HL-60/S4 treated with retinoic acid at 250 ng/mL for 4 days and 3 days (cell line): Measurements from ENCODE around the gene CSF1R.

Experiments used
- in situ Hi-C: fragments of 300-500 bp; cut with MboI; formaldehyde crosslinking; loops from 2 replicates; pipeline ENCODE4 v1.7.0; 2022; ENCODE audit warnings: low sequenced_read_pairs

CSF1R gene

GRCh38 chr5:150085950-150086715 lies at the start of gene CSF1R:
Gene CSF1R (minus strand): TSS chr5:150086554. CDS start chr5:150086427, 127 bp downstream.
- in situ Hi-C loops = no loop called here

DNA sequence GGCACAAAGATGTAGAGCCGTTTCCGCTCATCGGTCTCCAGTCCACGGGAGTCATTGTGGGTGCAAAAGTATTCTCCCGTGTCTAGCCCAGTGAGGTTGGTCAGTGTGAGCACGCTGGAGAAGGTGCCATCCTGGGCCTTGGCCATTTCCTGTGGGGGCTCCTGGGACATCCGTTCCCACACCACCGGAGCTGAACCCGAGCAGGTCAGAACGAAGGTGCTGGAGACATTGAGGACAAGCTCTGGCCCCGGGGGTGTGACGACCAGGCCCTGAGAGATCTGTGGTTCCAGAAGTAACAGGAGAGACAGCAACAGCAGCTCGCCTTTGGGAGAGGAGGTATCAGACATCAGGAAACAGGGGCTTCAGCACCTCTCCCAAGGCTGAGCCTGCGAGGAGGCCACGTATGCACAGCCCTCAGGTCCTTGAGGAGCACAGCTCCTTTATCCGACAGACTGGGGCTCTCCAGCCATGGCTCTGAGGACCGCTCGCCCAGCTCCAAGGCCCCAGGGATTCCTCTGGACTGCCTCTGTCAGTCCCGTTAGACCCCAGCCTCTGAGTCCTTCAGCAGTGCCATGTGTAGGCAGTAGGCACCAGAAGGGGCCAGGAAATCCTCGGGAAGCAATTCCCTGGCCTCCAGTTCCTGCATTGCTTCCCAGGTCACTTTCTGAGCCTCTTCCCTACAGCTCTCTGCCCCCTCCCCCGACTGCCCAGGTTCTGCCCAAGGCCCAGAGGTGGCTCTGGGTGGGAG lies 49.4 kb upstream of the CSF1R start:
- in situ Hi-C loops = no loop called here

- in situ Hi-C loops = no loop called here
These were observed 47.8 kb upstream of the CSF1R start for GRCh38 chr5:150134198-150134588.

GRCh38 chr5:150133581-150134197 lies 47.3 kb upstream of the CSF1R start:
- in situ Hi-C loops = no loop called here

DNA sequence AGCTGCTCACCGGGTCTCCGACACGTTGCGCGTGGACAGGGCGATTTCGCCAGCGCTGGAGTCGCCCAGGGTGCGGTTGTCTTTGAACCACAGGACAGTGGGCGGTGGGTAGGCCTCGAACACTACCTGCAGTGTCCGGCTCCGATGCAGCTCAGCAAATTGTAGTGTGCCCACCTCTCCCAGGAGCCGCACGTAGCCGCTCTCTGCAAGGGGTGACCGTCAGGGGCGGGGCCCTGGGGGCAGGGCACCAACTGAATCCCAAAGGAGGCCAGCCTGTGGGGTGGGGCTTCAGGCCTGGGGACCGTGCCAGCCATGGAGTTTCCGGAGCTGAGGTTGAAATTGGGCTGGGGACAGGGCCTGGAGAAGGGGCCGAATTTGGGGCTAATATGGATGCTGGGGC lies 46.4 kb upstream of the CSF1R start:
- in situ Hi-C loops = no loop called here

- in situ Hi-C loops = no loop called here
These were observed 45.8 kb upstream of the CSF1R start for GRCh38 chr5:150131978-150132694.

DNA sequence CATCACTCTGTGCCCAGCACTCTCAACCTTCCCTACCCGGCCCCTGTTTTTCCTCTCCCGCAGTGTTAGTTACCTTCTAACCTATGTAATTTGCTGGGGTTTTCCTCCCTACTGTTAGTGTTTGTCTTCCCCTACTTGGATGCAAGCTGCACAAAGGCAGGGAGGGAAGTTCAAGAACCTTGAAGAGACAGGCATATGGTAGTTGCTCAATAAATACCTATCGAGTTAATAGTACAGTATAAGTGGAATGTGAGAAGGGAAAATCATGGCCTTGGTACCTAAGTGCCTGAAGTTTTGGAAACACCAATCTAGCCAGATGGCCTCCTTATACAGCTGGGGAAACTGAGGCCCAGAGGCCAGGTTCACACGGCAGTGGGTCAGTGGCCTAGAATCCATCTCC lies 45.1 kb upstream of the CSF1R start:
- in situ Hi-C loops = no loop called here

DNA sequence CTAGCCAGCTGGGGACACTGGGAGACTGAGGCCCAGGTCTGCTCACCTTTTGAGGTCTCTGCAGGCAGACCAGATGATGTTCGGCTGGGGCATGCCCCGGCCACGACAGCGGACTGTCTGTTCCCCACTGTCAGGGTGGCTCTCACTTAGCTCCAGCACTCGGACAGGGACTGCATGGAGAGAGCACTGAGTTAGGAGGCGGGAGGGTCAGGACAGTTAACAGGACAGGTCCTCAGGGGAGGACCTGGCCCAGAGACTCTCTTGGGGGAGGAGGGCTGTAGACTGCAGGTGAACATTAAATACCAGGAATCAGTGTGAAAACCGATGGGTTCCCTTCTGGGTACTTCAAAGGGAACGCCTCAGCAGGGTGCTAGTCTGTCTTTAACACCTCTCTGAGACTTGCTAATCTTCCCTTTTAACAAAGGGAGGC lies 44.2 kb upstream of the CSF1R start:
- in situ Hi-C loops = no loop called here

DNA sequence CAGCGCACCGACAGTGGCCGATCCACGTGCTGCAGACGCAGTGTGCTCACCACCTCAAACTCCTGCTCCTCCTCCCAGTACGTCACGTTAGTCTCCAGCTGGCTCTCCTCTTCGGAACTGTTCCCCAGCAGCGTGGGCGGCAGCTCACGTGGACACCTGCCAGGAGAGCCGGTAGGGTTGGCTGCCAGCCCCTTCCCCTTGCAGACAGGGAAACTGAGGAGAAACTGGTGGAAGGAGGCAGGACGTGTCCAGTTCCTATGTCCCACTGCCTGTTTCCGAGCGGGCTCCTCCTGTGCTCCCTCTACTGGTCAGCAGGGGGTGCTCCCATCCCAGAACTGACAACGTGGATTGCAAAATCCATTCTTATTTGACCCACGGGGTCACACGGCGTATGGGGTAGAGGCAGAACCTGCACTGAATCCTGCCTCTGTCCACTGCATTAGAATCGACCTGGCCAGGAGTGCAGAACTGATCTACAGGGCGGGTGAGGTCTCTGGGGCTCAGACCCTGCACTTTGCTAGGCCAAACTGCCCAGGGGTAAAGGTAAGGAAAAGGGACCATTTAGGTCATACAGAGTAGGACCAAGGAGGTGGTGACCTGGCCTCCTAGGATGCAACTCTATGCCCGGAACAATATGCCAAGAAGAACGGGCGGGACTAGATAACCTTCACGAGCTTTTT lies 43.6 kb upstream of the CSF1R start:
- in situ Hi-C loops = no loop called here

GRCh38 chr5:150129454-150129812 lies 43.1 kb upstream of the CSF1R start:
- in situ Hi-C loops = no loop called here

- in situ Hi-C loops = no loop called here
These were observed 40.5 kb upstream of the CSF1R start for GRCh38 chr5:150126921-150127265.

DNA sequence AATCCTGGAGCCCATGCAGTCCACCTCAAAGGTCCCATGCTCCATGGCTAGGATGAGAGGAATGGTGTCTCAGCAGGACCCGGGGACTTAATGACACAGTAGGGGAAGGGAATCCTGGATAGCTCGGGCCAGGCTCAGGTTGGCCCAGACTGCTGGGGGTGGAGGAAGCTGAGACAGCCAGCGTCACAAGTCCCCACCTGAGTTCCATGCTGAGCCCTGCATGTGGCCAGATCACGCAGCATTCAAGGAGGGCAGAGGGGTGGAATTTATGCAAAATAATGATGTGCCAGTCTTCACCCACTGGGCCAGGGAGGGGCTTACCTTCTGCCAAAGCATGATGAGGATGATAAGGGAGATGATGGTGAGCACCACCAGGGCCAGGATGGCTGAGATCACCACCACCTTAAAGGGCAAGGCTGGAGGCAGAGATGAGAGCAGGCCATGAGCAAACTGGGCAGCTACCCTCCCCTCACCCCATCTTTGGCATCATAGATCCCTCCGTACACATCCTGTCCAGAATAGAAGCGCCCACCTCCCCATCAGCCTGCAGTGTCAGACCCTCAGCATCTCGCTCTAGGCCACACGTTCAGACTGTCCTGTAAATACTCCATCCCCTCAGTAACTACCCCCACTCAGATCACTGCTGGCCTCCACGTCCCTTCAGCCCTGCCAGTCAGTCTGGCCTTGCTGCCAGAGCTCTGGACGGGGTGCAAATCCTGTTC lies 40.0 kb upstream of the CSF1R start:
- in situ Hi-C loops = no loop called here

DNA sequence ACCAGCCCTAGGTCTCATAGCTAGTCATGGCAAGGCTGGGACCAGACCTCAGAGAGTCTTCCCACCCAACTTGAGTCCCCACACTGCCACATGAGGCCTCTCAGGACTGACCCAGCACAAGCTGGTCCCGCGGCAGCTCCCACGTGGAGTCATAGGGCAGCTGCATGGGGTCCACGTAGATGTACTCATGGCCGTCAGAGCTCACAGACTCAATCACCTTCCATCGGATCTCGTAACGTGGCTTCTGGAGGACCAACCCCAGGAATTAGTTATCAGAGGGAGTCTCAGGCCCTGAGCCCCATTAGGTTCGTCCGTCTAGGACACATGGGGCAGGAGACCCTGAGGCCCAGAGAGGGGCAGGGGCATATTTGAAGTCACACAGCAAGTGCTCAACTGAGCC lies 39.0 kb upstream of the CSF1R start:
- in situ Hi-C loops = no loop called here

DNA sequence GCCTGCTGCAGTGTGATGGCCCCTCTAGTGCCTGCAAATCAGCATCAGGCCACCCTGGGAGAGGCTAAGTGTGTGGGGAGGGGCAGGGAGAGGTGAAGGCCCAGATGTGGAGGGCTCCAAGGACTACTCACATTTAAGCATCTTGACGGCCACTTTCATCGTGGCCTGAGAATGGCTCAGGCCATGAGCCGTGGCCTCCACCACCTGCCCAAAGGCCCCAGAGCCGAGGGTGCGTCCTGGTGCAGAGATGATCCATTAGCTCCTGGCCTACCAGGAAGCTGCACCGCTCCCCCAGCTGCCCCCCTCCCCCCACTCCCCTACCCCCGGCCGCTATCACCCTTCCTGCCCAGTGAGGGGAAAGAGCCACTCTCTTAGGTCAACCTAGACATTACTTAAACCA lies 38.2 kb upstream of the CSF1R start:
- in situ Hi-C loops = no loop called here

DNA sequence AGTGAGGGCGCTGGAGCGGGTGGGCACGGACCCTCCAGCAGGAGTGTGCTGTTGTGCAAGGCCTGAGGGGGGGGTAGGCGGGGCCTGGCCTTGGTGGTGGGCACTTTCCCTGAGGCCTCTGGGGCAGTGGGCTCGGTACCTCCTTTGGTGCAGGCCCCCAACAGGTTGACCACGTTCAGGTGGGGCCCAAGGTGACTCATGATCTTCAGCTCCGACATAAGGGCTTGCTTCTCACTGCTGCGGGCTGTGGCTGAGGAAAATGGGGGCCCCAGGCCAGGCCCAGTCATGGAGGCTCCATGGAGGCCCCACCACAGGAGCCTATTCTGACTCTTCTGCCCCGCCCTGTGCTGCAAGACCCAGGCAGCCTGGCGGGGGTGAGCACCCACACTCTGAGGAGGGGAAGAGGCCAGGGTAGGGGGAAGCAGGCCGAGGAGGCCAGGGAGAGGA lies 37.8 kb upstream of the CSF1R start:
- in situ Hi-C loops = no loop called here

DNA sequence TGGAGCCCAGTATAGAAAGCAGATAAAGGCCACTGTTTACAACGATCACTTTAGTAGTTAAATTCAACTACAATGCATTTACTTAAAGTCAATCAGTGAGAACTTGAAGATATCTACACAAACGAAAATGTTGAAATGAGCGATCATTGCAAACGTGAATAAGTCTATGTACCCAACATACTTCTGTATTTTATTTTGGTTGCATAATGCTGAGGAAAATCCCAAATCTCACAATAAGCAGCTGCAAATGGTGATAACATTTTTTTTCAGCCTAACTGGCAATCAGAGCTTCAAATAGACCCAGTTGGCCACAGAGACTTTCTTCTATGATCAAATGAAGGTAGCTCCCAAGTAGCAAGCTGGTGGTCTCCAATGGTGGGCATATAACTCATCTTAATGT lies 37.2 kb upstream of the CSF1R start:
- in situ Hi-C loops = no loop called here

GRCh38 chr5:150122536-150123481 lies 36.5 kb upstream of the CSF1R start:
- in situ Hi-C loops = no loop called here

DNA sequence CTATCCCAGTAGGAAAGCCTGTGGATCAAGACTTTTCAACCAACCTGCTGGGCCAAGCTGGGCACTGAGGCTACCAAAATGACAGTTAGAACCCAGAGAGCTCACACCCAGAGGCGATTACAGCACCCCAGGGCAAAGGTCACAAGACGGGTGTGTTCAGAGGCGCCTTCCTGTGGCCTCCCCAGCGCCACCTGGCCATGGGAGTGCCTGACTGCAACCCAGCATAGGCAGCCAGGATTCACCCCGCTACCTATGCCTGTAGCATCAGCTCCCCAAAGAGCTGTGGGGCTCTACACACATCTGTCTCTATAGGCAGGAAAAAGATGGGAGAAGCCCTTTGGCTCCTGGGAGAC lies 35.8 kb upstream of the CSF1R start:
- in situ Hi-C loops = no loop called here

GRCh38 chr5:150121448-150122157 lies 35.2 kb upstream of the CSF1R start:
- in situ Hi-C loops = no loop called here
